ENCODE data around the gene RGS1.

The RGS1 gene

DNA sequence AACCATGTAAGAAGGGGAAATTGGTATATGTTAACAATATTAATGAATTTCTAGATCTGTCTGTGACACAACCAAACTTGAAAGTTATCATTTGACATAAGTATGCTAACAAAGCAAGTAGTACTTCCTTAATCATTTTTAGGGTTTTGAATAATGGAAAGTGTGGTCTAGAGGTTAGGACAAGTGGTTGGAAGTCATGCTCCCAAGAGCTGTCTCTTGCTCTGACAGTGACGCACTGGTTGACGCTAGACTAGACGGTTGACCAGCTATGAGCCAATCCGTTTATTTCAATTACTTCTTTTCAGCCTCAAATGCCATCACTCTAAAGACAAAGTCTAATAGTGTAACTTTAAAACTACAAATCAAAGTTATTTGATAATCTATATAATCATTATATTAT, 20.7 kb upstream of the RGS1 start:
- DNase-seq, result no peak

DNA sequence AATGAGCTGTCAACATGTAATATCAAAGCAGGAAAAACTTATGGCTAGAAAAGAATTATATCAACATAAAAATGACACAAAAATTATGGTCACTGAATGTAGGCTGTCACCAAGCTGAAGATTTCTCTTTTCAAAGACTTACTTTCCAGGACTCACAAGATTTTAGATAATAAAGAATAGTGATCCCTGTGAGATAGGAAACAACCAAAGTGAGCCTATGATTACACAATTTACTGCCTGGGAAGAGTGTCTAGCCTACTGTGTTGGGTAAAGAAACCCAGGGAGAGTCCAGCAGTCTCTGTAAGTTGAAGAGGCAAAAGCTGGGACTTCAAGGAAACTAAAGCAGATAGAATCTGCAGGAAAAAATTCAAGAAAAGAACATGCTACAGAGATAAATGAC, 20.2 kb upstream of the RGS1 start:
- no peak for DNase-seq

- DNase-seq, result no peak
Observed at GRCh38 chr1:192557841-192558595, 17.6 kb upstream of the RGS1 start.

GRCh38 chr1:192559115-192560006, 16.2 kb upstream of the RGS1 start:
- no peak for DNase-seq

- no peak for DNase-seq
Observed at GRCh38 chr1:192561301-192561700, 14.3 kb upstream of the RGS1 start.

- no peak for DNase-seq
Observed at GRCh38 chr1:192563129-192563528, 12.4 kb upstream of the RGS1 start.

DNA sequence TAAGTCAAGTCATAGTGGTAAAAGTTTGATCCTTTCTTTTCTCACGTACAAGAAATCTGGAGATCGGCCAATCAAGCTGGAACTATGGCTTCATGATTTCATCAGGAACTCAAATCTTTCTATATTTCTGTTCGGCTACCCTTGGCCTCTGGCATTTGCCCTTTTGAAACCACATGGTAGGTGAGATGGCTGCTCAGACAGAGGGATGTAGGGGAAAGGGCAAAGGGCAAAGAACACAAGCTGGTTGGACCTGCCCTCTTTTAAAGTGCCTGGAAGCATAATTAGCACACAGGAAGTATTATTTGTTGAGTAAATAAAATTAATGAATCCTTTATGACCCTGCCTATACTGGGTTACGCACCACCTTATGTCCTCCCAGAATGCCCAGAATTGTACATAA, 11.5 kb upstream of the RGS1 start:
- no peak for DNase-seq

DNA sequence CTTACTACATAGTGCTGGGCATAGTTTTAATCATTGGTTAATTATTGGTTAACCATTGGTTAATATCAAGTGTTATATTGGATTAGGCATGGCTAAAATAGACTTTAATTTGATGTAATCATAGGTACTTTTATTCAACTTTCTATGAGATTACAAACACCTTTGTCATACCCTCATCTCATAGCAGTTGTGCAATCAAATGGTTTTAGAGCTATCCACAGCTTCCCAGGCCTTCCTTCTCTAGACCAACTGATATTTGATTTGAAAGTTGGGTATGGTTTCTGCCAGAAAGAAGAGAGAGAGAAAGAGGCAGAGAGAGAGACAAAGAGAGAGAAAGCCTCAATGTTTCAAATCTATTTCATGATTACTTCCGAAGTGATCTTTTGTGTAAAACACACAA, 9.6 kb upstream of the RGS1 start:
- no peak for DNase-seq

DNA sequence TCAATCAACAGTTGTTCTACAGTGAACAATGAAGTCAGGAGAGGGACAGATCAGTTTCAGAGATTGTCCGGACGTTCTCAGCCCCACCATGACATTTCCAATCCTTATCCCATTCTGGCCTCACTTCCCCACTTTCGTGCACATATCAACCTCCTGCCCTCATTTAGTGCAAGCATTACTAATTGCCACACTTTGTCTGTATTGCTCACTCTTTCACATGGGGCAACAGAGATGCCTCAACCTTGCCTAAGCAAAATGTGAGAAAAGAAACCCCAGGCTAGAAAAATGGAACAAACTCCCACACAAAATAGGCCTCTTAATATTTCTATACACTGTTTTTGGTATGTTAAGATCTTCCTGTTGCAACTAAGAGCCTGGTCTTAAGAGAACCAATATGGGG, 8.9 kb upstream of the RGS1 start:
- no peak for DNase-seq

- no peak for DNase-seq
Observed at GRCh38 chr1:192568063-192568462, 7.5 kb upstream of the RGS1 start.

DNA sequence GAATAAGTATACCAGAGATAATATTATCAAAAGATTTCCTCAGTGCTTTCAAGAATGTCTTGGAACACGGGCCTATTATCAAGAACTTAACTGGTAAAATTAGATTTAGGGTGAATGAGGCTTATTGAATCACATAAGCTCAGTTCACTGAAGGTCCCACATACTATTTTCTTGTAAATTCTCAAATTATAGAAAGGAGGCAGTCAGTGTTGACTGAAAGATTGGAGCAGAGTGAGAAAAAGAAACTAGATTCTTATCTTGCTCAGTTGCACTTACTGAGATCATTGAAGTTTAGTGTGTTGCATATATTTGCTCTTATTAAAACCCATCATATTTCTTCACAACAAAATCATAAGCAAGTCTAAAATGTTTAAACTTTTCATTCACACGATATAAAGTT, 3.9 kb upstream of the RGS1 start:
- DNase-seq, result no peak

- DNase-seq, result no peak
Observed at GRCh38 chr1:192573499-192573898, 2.1 kb upstream of the RGS1 start.

DNA sequence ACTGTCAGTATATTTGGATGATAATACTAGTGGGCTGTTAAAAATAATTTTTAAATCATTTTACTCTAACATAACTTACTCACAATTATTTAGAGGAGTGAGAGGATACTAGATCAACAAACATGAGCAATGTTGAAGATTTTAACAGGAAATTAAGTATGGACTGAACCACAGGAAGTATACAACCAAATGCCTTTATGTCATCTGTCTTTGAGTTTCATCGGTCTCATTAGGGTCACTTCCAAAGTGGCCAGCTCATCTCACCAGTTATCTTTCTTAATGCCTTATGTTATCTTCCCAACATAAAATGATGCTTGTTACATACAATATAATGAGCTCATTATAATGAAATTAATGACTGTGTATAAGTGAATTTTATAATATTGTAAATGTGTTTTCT, 1.5 kb upstream of the RGS1 start:
- DNase-seq, result no peak

GRCh38 chr1:192576190-192577144, 894 bp downstream of the RGS1 start:
- no peak for DNase-seq

GRCh38 chr1:192577145-192578140, 1.9 kb downstream of the RGS1 start:
- DNase-seq, result no peak

DNA sequence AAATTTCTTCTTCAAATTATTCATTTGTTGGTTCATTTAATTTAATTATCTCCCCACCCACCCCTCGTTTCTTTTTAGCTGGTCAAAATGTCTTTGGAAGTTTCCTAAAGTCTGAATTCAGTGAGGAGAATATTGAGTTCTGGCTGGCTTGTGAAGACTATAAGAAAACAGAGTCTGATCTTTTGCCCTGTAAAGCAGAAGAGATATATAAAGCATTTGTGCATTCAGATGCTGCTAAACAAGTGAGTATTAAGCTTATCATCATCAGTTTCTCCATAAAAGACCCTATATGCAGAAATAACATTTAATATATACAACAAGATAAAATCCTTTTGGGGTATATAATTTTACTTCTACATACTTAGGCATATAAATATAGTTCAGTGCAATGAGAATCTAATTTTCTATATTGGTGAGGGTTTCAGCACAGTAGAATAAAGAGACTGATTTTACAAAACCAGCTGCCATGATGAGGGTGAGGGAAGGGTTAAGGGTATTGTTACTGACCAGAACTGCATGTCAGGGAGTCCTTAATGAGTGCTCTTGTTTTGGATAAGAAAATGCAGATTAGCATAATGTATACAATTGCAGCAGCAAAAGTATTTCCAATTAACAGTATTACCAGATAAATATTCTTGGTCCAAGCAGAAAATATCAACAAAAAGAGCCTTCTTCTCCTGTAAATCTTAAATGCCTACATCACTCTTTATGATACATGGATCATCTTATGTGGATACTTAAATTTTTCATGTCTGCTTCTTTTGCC, 2.8 kb downstream of the RGS1 start:
- DNase-seq, result no peak

DNA sequence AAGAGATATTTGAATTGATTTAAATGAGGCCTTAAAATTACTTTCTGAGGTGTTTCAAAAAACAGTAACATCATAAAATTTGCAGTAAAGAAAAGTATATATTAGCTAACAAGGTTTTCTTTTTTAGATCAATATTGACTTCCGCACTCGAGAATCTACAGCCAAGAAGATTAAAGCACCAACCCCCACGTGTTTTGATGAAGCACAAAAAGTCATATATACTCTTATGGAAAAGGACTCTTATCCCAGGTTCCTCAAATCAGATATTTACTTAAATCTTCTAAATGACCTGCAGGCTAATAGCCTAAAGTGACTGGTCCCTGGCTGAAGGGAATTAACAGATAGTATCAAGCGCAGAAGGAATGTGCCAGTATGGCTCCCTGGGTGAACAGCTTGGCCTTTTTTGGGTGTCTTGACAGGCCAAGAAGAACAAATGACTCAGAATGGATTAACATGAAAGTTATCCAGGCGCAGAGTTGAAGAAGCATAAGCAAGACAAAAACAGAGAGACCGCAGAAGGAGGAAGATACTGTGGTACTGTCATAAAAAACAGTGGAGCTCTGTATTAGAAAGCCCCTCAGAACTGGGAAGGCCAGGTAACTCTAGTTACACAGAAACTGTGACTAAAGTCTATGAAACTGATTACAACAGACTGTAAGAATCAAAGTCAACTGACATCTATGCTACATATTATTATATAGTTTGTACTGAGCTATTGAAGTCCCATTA, 3.6 kb downstream of the RGS1 start:
- DNase-seq, result no peak

- DNase-seq, result no peak
Observed at GRCh38 chr1:192580351-192580962, 4.9 kb downstream of the RGS1 start.

DNA sequence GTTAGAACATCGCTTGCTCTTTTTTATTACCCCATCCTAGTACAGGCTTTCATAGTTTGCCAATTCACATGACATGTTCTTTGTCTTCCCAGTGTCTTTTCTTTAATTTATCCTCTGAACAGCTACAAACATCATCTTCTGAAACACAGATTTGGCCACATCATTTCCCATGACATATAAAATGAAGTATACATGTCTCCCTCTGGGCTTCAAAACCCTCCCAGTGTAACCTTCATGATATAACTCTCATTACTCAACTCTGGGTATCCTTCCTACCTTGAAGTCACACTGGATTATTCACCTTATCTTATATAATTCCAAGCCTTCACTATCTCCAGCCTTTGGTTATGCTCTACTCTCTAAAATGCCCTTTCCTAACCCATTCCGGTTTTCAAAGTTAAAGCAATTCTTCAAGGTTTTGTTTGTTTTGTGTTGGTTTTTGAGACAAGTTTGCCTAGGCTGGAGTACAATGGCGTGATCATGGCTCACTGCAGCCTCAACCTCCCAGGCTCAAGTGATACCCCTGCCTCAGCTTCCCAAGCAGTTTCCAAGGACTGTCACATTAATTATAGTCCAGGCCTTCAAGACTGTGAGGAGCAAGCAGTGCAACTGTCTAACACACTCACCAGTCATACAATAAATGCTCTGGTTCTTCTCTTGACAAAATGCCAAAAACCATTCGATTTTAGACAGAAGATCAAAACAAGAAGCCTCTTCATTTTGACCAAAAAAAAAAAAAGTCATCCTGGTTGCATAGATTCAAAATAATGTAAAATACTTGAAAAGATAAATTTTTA, 5.8 kb downstream of the RGS1 start:
- no peak for DNase-seq
